Cardiac fibroblast (primary cell): ENCODE measurements around the gene ZBTB9.

Experiments used
- DNase-seq, 2 donors: peaks; one replicate each; pipeline versions ENCODE4 v3.0.0 to v3.0.0-alpha.2; 2010; ENCODE audit warnings: low read depth in 2 of 2
- H3K4me3 ChIP-seq, 2 donors: replicated peaks in 1 of 2; 1 replicate in 1 of 2; 2 replicates in 1 of 2; pipeline ENCODE4 v1.5.1; 2011; ENCODE audit warnings: low read depth in 2 of 2, low read length in 2 of 2, mild to moderate bottlenecking in 2 of 2, moderate library complexity in 1 of 2
- CTCF ChIP-seq: IDR thresholded peaks from one replicate; pipeline ENCODE4 v1.5.1; 2011; ENCODE audit warnings: low read depth, mild to moderate bottlenecking, low read length, inconsistent platforms

The ZBTB9 gene

GRCh38 chr6:33430991-33431879 lies 23.1 kb upstream of the ZBTB9 start:
- H3K4me3 ChIP-seq = no peak overlapping the region
- peak; percentile 52 to 63 for DNase-seq
- TF ChIP-seq CTCF = no peak

GRCh38 chr6:33431880-33432541 lies 22.4 kb upstream of the ZBTB9 start:
- no peak for DNase-seq
- no peak overlapping the region for H3K4me3 ChIP-seq

DNA sequence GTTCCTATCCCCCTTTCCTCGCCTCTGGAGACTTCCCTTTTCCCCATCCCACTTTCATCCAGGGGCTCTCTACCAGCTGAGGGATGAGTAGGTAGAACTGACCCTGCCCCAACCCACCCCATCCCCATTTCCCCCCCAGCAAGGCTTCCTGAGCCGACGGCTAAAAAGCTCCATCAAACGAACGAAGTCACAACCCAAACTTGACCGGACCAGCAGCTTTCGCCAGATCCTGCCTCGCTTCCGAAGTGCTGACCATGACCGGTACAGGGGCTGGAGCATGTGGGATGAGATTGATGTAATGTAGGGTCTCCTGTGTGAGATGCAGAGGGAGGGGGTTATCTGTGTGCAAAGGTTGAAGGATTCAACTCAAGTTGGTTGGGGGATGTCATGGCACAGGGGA lies 21.8 kb upstream of the ZBTB9 start:
- H3K4me3 ChIP-seq = no peak overlapping the region
- TF ChIP-seq CTCF = no peak
- DNase-seq = no peak

More at GRCh38 chr6:33431880-33432541, 22.4 kb upstream of the ZBTB9 start:
- no peak for TF ChIP-seq CTCF

DNA sequence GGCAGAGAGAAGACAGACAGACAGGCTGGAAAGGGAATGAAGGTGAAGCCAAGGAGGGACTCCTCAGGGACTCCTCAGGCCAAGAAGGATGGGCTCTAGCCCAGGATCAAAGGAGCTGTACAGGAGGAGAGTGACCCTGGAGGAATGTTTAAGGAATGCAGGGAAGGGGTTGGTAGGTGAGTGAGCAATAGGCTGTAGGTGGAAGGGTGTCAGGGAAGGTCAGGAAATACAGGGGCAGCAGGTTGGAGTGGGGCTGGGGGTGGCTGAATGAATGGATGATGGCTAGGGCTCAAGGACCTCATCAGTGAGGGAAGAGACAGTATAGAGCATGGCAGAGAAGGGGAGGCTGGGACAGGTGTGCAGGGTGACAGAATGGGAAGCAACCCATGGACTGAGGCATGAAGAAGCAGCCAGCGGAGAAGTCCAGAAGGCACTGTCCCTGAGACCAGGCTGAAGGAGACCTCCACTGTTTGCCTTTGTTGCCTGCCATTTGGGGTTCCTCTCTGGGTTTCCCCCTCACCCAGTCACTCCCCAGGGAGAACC lies 21.3 kb upstream of the ZBTB9 start:
- DNase-seq = no peak
- no peak for TF ChIP-seq CTCF
- H3K4me3 ChIP-seq = no peak overlapping the region

- DNase-seq = peak in 1 of 2 donors; percentile 47
- no peak overlapping the region for H3K4me3 ChIP-seq
- TF ChIP-seq CTCF = no peak
These were observed 20.7 kb upstream of the ZBTB9 start for GRCh38 chr6:33433544-33434191.

GRCh38 chr6:33434961-33435360 lies 19.4 kb upstream of the ZBTB9 start:
- no peak for TF ChIP-seq CTCF
- DNase-seq = no peak
- no peak overlapping the region for H3K4me3 ChIP-seq
